ENCODE data around the gene CCDC97. TPM values are rescaled to one million over a fixed set of nuclear protein-coding genes. Genes with fewer than 3 reads are reported as not detected.
"Not testable (repeated sequence)": the region's sequence is repeated elsewhere in the genome, so short reads cannot be mapped to it uniquely, and the experiment has no call there.

CCDC97 gene
- total RNA-seq, 4 donors from 2014 or later = 4.4 to 38.0 (median 10.8) TPM

DNA sequence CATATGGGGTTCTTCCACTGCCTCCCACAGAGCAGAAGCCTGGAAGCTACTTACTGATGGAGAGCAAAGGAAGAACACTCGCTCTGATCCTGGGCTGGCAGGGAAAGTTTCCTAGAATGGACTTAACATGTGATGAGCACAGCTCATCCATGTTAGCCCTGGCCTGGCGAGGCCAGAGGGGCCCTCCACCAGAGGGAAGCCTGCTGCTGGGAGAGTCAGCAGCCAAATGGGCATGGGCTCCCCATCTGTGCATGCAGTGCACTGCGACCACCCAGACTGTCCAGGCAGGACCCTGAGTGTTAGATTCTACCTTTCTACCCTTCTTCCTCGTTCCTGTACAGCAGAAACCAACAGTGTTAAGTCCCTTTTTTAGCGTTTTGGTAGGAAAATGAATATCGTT lies 36.9 kb upstream of the CCDC97 start:
- no peak for DNase-seq
- H3K4me3 ChIP-seq = no peak overlapping the region
- intact Hi-C loops (cut with DNase I; ENCODE audit: low total_unique reads) = no loop called here
- no peaks in the 10 kb centered on the region for H3K4me1 ChIP-seq
- no peaks in the 10 kb centered on the region for H3K36me3 ChIP-seq
- no peaks in the 10 kb centered on the region for H3K27me3 ChIP-seq
- no peak for TF ChIP-seq POLR2A (IDR thresholded peaks at IDR 0.05)
- TF ChIP-seq, protein P1, sequence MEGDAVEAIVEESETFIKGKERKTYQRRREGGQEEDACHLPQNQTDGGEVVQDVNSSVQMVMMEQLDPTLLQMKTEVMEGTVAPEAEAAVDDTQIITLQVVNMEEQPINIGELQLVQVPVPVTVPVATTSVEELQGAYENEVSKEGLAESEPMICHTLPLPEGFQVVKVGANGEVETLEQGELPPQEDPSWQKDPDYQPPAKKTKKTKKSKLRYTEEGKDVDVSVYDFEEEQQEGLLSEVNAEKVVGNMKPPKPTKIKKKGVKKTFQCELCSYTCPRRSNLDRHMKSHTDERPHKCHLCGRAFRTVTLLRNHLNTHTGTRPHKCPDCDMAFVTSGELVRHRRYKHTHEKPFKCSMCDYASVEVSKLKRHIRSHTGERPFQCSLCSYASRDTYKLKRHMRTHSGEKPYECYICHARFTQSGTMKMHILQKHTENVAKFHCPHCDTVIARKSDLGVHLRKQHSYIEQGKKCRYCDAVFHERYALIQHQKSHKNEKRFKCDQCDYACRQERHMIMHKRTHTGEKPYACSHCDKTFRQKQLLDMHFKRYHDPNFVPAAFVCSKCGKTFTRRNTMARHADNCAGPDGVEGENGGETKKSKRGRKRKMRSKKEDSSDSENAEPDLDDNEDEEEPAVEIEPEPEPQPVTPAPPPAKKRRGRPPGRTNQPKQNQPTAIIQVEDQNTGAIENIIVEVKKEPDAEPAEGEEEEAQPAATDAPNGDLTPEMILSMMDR (IDR thresholded peaks at IDR 0.05) = no peak
- no peak overlapping the region for H3K27ac ChIP-seq
- no peaks in the 10 kb centered on the region for H3K9me3 ChIP-seq

DNA sequence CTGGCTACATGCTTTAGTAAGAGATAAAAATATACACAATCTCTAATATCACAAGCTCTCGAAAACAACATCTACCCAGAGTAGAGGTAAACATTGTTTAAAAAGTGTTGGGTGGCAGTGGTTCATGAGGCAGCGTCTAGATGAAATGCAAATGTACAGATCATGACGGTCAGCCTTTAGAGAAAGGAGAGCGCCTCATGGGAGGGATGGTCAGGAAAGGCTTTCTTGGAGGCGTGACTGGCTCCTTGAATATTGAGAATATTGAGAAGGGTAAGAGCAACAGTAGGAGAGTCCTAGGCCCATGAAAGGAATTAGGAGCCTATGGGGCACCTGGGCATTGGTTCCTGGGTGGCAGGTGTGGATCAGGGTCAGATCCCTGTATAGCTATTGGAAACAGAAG lies 35.2 kb upstream of the CCDC97 start:
- Histone ChIP-seq H3K9me3 (no peaks in the 10 kb centered on the region), H3K4me1 (no peaks in the 10 kb centered on the region), H3K4me3 (no peak overlapping the region), H3K27me3 (no peaks in the 10 kb centered on the region), H3K36me3 (no peaks in the 10 kb centered on the region), H3K27ac (no peak overlapping the region)
- intact Hi-C loops (cut with DNase I; ENCODE audit: low total_unique reads) = no loop called here
- TF ChIP-seq POLR2A (IDR thresholded peaks at IDR 0.05) = no peak
- TF ChIP-seq, protein P1 (IDR thresholded peaks at IDR 0.05) = no peak
- DNase-seq = no peak

DNA sequence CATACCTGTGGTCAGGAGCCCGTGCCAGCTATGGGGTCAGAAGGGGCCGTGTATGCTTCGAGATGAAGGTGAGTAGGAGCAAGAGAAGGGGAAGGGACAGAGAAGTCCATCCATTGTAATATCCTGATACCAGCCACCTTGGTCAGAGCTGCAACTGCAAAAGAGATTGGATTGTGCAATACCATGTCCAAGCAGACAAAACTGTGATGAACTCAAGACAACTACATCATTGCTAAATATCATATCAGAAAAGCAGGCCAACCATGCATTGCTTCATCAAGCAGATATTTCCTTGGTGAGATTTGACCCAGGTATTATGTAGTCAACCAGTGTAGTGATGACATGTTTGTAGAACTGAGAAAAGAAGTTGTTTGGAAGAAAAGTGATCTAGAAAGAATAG lies 33.7 kb upstream of the CCDC97 start:
- DNase-seq = no peak
- intact Hi-C loops (cut with DNase I; ENCODE audit: low total_unique reads) = no loop called here
- no peak overlapping the region for H3K4me3 ChIP-seq
- no peak overlapping the region for H3K27ac ChIP-seq
- H3K9me3 ChIP-seq = no peaks in the 10 kb centered on the region
- no peaks in the 10 kb centered on the region for H3K27me3 ChIP-seq
- no peaks in the 10 kb centered on the region for H3K4me1 ChIP-seq
- no peaks in the 10 kb centered on the region for H3K36me3 ChIP-seq
- TF ChIP-seq POLR2A (IDR thresholded peaks at IDR 0.05) = no peak
- TF ChIP-seq, protein P1 (IDR thresholded peaks at IDR 0.05) = no peak

DNA sequence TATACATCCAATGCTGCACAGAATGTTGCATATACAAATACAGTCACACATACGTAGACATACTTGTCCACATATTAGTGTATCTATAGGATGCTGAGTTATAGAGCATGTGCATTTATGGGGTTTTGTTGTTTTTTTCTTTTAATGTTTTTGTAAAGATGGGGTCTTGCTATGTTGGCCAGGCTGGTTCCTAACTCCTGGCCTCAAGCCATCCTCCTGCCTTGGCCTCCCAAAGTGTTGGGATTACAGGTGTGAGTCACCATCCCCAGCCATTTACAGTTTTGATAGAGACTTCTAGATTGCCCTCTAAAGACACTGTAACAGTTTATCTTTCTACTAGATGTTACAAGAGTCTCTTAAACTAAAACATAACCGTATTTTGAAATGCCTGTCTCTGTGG lies 31.5 kb upstream of the CCDC97 start:
- DNase-seq = no peak
- H3K27ac ChIP-seq = no peak overlapping the region
- TF ChIP-seq, protein P1 (IDR thresholded peaks at IDR 0.05) = no peak
- TF ChIP-seq POLR2A (IDR thresholded peaks at IDR 0.05) = no peak
- no peaks in the 10 kb centered on the region for H3K9me3 ChIP-seq
- H3K27me3 ChIP-seq = no peaks in the 10 kb centered on the region
- H3K36me3 ChIP-seq = no peaks in the 10 kb centered on the region
- intact Hi-C loops (cut with DNase I; ENCODE audit: low total_unique reads) = no loop called here
- H3K4me3 ChIP-seq = no peak overlapping the region
- no peaks in the 10 kb centered on the region for H3K4me1 ChIP-seq

DNA sequence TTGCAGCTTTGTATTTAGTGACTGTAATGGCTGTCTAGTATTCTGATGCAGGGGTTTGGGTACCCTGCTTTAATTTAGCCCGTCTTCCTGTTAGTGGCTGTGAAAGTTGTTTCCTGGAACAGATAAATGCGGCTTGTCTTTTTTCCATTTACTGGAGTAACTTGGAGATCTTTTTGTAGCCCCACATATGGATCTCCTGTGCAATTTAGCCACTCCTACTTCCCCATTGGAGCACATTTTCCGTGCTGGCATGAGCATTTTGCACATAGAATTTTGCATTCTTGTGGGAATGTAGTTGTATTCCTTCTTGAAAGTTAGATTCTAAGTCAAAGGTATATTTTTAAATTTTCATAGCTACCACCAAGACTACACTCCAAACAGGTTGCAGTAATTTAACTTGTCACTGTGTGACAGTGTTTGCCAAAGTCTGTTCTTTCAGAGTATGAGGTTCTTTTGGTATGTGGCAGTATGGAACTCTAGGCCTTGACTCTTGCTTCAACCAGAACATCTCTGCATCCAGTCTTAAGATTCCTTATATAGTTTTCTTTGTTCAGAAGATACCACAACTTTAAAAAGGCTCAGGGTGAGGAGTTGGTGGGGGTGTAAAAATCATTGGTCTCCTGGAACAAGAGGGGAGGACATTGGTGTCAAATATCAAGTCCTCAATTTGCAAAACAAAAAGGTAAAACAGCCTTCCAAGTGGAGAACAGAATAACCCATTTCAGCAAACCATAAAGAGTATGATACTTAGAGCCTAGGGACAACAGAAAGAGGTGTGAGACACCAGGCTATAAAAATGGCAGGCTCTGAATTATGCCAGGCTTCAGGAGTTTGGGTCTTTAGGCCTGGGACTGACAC lies 21.1 kb upstream of the CCDC97 start:
- TF ChIP-seq POLR2A (IDR thresholded peaks at IDR 0.05) = no peak
- TF ChIP-seq, protein P1 (IDR thresholded peaks at IDR 0.05) = no peak
- intact Hi-C loops (cut with DNase I; ENCODE audit: low total_unique reads) = no loop called here
- no peaks in the 10 kb centered on the region for H3K36me3 ChIP-seq
- no peaks in the 10 kb centered on the region for H3K4me1 ChIP-seq
- no peaks in the 10 kb centered on the region for H3K27me3 ChIP-seq
- no peak for DNase-seq
- H3K27ac ChIP-seq = no peak overlapping the region
- no peak overlapping the region for H3K4me3 ChIP-seq
- H3K9me3 ChIP-seq = no peaks in the 10 kb centered on the region

DNA sequence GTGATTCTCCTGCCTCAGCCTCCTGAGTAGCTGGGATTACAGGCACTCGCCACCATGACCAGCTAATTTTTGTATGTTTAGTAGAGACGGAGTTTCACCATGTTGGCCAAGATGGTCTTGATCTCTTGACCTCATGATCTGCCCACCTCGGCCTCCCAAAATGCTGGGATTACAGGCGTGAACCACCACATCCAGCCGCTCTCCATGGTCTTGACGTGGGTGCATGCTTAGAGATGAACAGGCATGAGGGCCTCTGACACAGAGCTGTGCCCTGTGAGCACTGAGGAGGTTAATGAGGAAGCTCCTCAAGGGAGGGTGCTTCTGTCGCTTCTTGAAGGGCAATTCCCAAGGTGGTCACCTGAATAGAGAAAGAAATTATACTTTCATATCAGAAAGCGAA lies 20.2 kb upstream of the CCDC97 start:
- DNase-seq; H3K4me3 ChIP-seq; H3K27ac ChIP-seq; H3K9me3 ChIP-seq; intact Hi-C loops (cut with DNase I; ENCODE audit: low total_unique reads); H3K27me3 ChIP-seq; H3K4me1 ChIP-seq; H3K36me3 ChIP-seq: not testable (repeated sequence)
